HG02852 (cell line): ENCODE results near the gene GPR137C.

Source experiments
- ATAC-seq: cut with Tn5 transposase; IDR thresholded peaks from one replicate; pipeline ENCODE4 v1.9.1; 2021; ENCODE audit warnings: mild to moderate bottlenecking, moderate library complexity; ENCODE audit not compliant: unreplicated experiment

GPR137C gene, protein sequence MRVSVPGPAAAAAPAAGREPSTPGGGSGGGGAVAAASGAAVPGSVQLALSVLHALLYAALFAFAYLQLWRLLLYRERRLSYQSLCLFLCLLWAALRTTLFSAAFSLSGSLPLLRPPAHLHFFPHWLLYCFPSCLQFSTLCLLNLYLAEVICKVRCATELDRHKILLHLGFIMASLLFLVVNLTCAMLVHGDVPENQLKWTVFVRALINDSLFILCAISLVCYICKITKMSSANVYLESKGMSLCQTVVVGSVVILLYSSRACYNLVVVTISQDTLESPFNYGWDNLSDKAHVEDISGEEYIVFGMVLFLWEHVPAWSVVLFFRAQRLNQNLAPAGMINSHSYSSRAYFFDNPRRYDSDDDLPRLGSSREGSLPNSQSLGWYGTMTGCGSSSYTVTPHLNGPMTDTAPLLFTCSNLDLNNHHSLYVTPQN

DNA sequence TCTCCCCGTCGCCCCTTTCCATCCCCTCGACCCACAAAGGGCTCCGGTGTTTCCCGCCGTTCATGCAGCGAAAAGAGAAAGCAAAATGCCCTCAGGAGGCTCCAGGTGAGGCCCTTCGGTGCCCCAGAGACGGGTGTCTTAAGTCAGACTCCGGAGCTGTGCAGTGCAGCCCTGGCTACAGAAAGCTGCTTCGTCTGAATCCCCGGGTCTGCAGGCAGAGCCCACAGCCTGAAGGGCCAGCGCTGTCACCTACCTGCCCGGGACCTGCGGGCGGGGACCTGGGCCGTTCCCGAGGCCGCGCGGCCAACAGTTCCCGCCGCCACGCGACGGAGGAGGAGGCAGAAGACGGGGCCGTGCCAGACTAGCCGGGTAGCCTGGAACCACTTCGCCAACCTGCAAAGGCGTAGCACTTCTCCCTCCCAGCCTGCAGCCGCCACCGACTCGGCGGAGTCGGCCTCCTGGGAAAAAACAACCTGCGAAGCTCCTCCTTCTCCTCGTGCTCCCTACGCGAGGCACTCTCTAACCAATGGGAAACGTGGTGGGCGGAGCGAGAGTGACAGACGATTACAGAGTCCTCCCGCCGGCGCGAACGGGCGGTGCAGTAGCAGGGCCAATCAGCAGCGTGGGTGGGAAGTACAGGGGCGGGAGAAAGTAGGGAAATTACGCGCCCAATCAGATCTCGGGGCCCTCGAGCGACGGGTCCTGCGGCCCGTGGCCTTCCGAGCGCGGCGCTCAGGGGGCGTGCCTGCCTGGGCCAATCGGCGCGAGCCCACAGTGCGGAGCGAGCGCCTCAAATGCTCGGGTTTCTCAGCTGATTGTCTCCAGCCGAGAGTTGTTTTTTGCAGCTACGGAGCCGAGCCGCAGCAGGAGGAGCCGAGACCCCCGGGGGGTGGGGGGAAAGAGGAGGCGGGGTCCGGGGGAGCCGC is at the start of gene GPR137C, which contains the start of gene TXNDC16:
Gene GPR137C, plus strand, starts transcription at position 774 of the 926 bp plus-strand sequence. CDS start 312 bp downstream, outside the sequence.
Gene TXNDC16, minus strand, starts transcription at position 443 of the 926 bp plus-strand sequence. CDS start 8,948 bp downstream, outside the sequence.
- ATAC-seq, result peak; percentile 95

DNA sequence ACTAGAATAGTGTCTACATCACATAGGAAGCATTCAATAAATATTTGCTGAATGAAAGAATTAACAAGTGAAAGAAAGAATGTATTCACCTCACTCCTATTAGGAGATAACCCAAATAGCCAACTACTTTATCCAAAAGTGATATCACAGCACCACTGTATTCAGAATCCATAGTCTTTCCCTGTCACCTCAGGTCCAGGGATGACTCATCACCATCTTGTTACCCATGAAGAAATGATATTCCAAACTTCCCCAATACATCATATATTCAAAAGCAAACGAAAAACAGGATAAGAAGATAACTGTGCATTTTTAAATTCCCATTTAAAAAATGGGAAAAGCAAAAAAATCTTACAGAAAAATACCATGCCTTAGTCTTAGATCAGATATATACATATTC is 39.4 kb upstream of the GPR137C start:
- ATAC-seq, result no peak

GRCh38 chr14:52514046-52514811 is 38.4 kb upstream of the GPR137C start:
- ATAC-seq, result no peak

GRCh38 chr14:52522033-52522432 is 30.6 kb upstream of the GPR137C start:
- no peak for ATAC-seq

GRCh38 chr14:52522581-52523345 is 29.9 kb upstream of the GPR137C start:
- ATAC-seq, result no peak

GRCh38 chr14:52527052-52527451 is 25.6 kb upstream of the GPR137C start:
- no peak for ATAC-seq

- no peak for ATAC-seq
Observed at GRCh38 chr14:52531481-52531880, 21.2 kb upstream of the GPR137C start.

DNA sequence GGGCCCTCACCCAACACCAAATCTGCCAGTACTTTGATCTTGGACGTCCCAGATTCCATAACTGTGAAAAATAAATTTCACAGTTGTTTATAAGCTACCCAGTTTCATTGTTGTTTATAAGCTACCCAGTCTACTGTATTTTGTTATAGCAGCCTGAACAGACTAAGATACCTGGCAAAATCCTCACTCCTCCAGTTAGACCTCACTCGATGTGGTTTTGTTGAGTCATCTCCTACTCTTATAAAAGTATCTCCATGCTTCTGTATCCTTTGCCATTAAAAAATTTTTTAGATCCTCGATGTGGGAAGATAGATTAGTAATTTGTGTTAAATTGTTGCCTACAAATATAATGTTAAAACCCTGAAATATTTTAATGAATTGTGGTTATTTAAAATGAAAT is 16.4 kb upstream of the GPR137C start:
- ATAC-seq, result no peak

GRCh38 chr14:52538623-52539022 is 14.0 kb upstream of the GPR137C start:
- no peak for ATAC-seq

DNA sequence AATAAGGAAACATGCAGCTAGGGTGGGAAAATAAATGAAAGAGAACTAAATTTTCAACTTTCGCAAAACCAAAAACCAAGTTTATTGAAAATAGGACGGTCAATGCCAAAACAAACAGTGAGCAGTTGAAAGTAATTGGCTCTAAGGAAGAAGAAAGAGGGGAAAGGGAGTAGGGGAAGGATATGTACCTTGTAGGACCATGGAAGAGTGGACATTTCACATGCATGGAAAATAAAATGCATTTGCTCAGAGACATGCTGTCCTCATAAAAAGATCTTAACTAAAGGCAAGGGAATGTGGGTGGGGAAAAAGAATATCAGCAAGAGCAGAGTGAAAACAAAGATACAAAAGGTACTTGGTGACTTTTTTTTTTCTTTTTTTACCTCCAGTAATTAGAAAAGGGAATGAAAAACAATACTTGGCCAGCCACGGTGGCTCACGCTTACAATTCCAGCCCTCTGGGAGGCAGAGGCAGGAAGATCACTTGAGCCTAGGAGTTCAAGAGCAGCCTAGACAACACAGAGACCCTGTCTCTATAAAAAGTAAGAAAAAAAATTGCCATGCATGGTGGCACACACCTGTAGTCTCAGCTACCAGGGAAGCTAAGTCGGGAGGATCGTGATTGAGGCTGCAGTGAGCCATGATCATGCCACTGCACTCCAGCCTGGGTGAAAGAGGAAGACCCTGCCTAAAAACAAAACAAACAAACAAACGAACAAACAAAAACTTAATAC is 6.9 kb upstream of the GPR137C start:
- no peak for ATAC-seq

- ATAC-seq, result no peak
Observed at GRCh38 chr14:52546318-52546670, 6.3 kb upstream of the GPR137C start.

DNA sequence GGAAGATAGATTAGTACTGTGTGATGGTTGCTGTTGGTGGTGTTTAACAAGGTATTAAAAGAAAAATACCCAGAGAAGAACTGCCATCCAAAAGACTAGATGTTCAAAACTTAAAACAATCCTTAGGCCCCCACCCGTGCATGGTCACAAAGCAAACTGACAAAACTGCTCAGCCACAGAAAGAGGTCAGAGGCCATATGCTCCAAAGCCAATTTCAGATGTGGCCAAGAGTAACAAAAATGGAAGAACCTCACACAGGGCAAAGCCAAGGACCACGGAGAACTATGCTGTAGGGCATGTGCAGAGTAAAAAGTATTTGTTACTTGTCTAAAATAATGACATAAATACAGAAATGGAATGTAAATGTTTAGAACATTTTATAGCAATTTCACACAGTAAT is 5.6 kb upstream of the GPR137C start:
- ATAC-seq, result no peak

GRCh38 chr14:52547526-52547925 is 5.1 kb upstream of the GPR137C start:
- ATAC-seq, result no peak

- ATAC-seq, result no peak
Observed at GRCh38 chr14:52550661-52551060, 2.0 kb upstream of the GPR137C start.

DNA sequence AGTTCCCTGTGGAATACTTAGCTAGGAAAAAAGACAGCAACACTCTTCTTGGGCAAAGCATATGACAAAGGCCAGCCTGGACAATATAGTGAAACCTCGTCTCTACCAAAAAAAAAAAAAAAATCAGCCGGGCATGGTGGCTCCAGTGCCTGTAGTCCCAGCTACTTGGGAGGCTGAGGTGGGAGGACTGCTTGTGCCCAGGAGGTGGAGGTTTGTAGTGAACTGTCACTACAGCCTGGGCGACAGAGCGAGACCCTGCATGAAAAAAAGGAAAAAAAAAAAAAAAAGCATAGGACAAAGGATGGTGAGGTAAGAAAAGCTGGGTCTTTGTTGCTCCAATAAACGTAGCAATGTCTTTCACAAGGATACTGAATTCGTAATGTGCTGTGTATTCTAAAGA is 1.4 kb upstream of the GPR137C start:
- no peak for ATAC-seq

GRCh38 chr14:52551696-52552062 is 957 bp upstream of the GPR137C start:
- ATAC-seq, result no peak

DNA sequence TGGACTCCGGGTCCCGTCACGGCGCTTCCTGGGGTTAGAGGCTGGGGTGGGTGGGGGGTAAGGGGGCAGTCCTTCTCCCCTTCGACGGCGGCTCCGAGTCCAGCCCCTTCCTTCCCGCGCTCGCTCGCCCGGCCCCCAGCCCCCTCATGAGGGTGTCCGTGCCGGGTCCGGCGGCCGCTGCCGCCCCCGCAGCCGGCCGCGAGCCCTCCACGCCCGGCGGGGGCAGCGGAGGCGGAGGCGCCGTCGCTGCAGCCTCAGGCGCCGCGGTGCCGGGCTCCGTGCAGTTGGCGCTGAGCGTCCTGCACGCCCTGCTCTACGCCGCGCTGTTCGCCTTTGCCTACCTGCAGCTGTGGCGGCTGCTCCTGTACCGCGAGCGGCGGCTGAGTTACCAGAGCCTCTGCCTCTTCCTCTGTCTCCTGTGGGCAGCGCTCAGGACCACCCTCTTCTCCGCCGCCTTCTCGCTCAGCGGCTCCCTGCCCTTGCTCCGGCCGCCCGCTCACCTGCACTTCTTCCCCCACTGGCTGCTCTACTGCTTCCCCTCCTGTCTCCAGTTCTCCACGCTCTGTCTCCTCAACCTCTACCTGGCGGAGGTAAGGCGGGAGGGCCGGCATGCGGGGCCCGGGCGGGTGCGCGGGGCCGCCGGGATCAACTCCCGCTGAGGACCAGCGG is 500 bp downstream of the GPR137C start:
- peak; percentile 23 for ATAC-seq

DNA sequence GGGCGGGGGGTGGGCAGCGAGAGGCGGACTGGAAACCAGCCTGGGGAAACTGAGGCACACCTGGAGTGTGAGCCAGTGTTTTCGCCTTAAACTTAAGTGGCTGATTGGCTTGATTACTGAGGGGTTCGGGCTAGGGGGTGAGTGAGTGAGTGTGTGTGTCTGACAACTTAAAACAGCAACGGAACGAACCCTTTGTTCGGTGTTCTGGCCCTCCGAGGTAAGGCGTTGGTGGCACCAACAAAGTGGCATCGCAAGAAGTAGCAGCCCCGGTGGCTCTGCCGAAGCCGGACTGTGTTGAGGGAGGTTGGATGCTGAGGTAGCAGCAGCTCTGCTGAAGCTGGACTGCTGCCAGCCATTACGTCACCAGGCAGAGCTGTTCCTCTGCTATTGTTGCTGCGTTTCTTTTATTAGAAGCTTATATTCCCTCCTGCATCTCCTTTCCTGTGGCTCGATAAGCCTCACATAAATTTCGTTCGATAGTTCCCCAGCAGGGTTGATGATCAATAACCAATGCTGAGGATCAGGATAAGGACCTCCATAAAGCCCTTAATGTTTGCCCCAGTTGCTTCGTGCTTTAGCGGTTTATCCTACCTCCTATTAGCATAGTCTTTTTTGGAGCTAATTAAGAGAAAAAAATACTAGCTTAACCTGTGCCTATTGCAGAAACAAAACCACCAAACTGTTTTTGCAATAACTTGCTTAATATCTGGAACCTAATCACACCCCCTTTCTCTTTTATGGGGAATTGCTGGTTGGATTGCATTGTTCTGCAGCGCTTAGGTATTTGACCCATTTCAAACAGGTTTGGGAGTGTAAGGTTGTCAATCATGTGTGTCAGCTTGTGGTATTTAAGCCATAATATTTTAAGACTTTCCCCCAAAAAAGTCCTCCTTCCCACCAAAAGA is 1.3 kb downstream of the GPR137C start:
- ATAC-seq, result no peak
